Left ventricle myocardium inferior (tissue), 1 donor: Measurements from ENCODE around the gene SLC35F4. TPM values are rescaled to one million over a fixed set of nuclear protein-coding genes. Genes with fewer than 3 reads are reported as not detected.
"Not testable (repeated sequence)": the region's sequence is repeated elsewhere in the genome, so short reads cannot be mapped to it uniquely, and the experiment has no call there.

Experiments
- DNase-seq: peaks from one replicate; pipeline ENCODE4 v3.0.0-alpha.2; 2020
- H3K27ac ChIP-seq: fragments of 200-600 bp; replicated peaks from 2 replicates; pipeline ENCODE4 v1.8.0; 2021
- H3K27me3 ChIP-seq: fragments of 200-600 bp; 2 replicates; pipeline ENCODE4 v1.8.0; 2021; ENCODE audit warnings: low read depth
- H3K36me3 ChIP-seq: fragments of 200-600 bp; 2 replicates; pipeline ENCODE4 v1.8.0; 2021
- H3K4me1 ChIP-seq: fragments of 200-600 bp; 2 replicates; pipeline ENCODE4 v1.8.0; 2021
- H3K4me3 ChIP-seq: fragments of 200-600 bp; 2 replicates; pipeline ENCODE4 v1.8.0; 2021; ENCODE audit warnings: mild to moderate bottlenecking, moderate library complexity
- H3K9me3 ChIP-seq: fragments of 200-600 bp; replicated peaks from 2 replicates; pipeline ENCODE4 v1.8.0; 2021
- CTCF ChIP-seq: fragments of 200-600 bp; IDR thresholded peaks from 2 replicates; pipeline ENCODE4 v1.8.0; 2021; ENCODE audit warnings: antibody characterized with exemption, mild to moderate bottlenecking, borderline replicate concordance
- intact Hi-C: fragments of 100-400 bp; cut with micrococcal nuclease; formaldehyde crosslinking; loops from one replicate; pipeline ENCODE4 v1.11.0; 2022
- total RNA-seq: library from RNA; stranded (reverse); fragmentation: NEBNext Ultra II Directional; extraction: Animal tissue kit (Norgen Biotek cat#: 25700); gene quantifications from one replicate; pipeline ENCODE4 v1.2.1, GENCODE V29; 2021
- donor health status: DM: no; HTN: yes; CAD: no; lungs with severe emphysema.

The SLC35F4 gene
- total RNA-seq, 1 donor from 2014 or later, result not detected

GRCh38 chr14:57732463-57733285 is 133.2 kb downstream of the SLC35F4 start:
- H3K9me3 ChIP-seq, result peaks cover 4% of the 10 kb centered on the region
- DNase-seq, result no peak
- H3K27me3 ChIP-seq, result peaks cover 18% of the 10 kb centered on the region
- intact Hi-C loops, result no loop called here
- H3K27ac ChIP-seq, result no peak overlapping the region
- no peaks in the 10 kb centered on the region for H3K4me1 ChIP-seq
- H3K4me3 ChIP-seq, result no peak overlapping the region
- H3K36me3 ChIP-seq, result no peaks in the 10 kb centered on the region
- TF ChIP-seq CTCF, result no peak

GRCh38 chr14:57729208-57730187 is 136.4 kb downstream of the SLC35F4 start:
- Histone ChIP-seq H3K27me3 (peaks cover 18% of the 10 kb centered on the region), H3K4me3 (no peak overlapping the region), H3K27ac (no peak overlapping the region), H3K4me1 (no peaks in the 10 kb centered on the region), H3K36me3 (no peaks in the 10 kb centered on the region), H3K9me3 (no peaks in the 10 kb centered on the region)
- no peak for DNase-seq
- intact Hi-C loops, result no loop called here
- no peak for TF ChIP-seq CTCF

- no peak for DNase-seq
- no peak for TF ChIP-seq CTCF
- peaks cover 12% of the 10 kb centered on the region for H3K27me3 ChIP-seq
- no peaks in the 10 kb centered on the region for H3K4me1 ChIP-seq
- no peak overlapping the region for H3K4me3 ChIP-seq
- no peaks in the 10 kb centered on the region for H3K9me3 ChIP-seq
- H3K27ac ChIP-seq, result no peak overlapping the region
- intact Hi-C loops, result no loop called here
- H3K36me3 ChIP-seq, result no peaks in the 10 kb centered on the region
Measured at GRCh38 chr14:57725399-57726077, 140.4 kb downstream of the SLC35F4 start.

GRCh38 chr14:57722141-57722540 is 143.8 kb downstream of the SLC35F4 start:
- H3K4me1 ChIP-seq, H3K27me3 ChIP-seq, intact Hi-C loops, H3K36me3 ChIP-seq, DNase-seq, H3K4me3 ChIP-seq, H3K27ac ChIP-seq: not testable (repeated sequence)
- H3K9me3 ChIP-seq, result peaks cover 16% of the 10 kb centered on the region

GRCh38 chr14:57714487-57714931 is 151.4 kb downstream of the SLC35F4 start:
- no peak for TF ChIP-seq CTCF
- no peaks in the 10 kb centered on the region for H3K4me1 ChIP-seq
- H3K27me3 ChIP-seq, result no peaks in the 10 kb centered on the region
- intact Hi-C loops, result no loop called here
- no peak overlapping the region for H3K4me3 ChIP-seq
- no peak for DNase-seq
- H3K9me3 ChIP-seq, result peaks cover 30% of the 10 kb centered on the region
- no peaks in the 10 kb centered on the region for H3K36me3 ChIP-seq
- H3K27ac ChIP-seq, result no peak overlapping the region
